ENCODE data around the gene PGM1.

PGM1 gene

DNA sequence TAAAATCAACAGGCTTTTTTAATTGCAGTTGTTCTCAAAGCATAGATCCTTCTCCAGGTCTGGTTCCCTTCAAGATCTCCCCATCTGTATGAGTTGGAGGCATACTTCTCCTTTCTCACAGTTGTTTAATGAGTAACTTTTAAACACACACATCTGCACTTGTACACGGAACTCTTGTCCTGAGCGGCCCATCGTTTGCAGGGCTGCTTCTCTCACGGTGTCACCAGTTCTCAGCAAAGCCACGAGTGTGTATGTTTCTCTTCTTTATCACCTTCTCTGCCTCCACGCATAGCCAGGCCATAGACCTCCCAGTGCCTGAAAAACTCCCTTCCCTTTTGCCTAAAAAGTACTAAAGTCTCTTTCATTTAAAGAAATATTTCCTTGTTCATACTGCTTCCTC, 111.9 kb downstream of the PGM1 start:
- no peak for DNase-seq

DNA sequence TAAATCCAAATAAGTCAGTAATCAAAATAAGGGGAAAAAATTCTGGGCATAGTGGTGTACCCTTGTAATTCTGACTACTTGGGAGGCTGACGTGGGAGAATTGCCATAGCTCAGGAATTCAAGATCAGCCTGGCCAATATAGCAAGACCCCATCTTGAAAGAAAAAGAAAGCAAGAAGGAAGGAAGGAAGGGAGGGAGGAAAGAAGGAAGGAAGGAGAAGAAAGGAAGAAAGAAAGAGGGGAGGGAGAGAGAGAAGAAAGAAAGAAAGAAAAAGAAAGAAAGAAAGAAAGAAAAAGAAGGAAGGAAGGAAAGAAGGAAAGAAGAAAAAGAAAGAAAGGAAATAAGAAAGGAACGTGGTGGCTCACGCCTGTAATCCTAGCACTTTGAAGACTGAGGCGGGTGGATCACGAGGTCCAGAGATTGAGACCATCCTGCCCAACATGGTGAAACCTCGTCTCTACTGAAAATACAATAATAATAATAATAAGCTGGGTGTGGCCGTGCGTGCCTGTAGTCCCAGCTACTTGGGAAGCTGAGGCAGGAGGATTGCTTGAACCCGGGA, 116.1 kb downstream of the PGM1 start:
- DNase-seq = no peak
